ENCODE measurements around the gene VWA3B. TPM values are rescaled to one million over a fixed set of nuclear protein-coding genes. Genes with fewer than 3 reads are reported as not detected.

The VWA3B gene
- total RNA-seq, 1 donor from 2014 or later, result not detected

DNA sequence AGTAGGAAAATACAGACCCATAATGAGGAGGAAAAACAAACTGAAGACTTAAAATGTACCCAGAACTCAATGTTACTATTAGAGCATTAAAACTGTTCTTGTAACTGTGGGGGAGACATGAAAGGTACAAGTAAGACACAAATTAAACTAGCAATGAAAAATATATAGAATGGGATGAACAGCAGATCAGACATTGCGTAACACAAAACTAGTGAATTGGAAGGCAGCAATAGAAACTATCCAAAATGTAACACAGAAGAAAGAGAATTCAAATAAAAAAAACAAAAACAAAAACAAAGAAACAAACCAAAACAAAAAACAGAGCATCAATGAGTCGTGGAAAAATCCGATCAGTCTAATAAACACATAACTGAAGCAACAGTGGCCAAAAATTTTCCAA is 132.2 kb downstream of the VWA3B start:
- no peaks in the 10 kb centered on the region for H3K4me1 Mint-ChIP-seq (ENCODE audit: low read depth, unreplicated experiment)
- Histone ChIP-seq H2AFZ (ENCODE audit: low read depth, low read length) (no peak overlapping the region), H3K4me3 (ENCODE audit: insufficient read depth, low read depth, low read length) (no peak overlapping the region), H3K36me3 (ENCODE audit: insufficient read depth, low read length) (no peaks in the 10 kb centered on the region), H3K9me3 (ENCODE audit: insufficient read depth, low read depth, low read length) (no peaks in the 10 kb centered on the region), H4K20me1 (ENCODE audit: insufficient read depth, low read length) (no peaks in the 10 kb centered on the region), H3K79me2 (ENCODE audit: insufficient read depth, low read length) (no peaks in the 10 kb centered on the region), H3K4me1 (ENCODE audit: insufficient read depth, low read length) (no peaks in the 10 kb centered on the region), H3K9ac (ENCODE audit: low read length) (no peak overlapping the region), H3K4me2 (ENCODE audit: low read length) (no peak overlapping the region), H3K27me3 (ENCODE audit: insufficient read depth, low read length) (no peaks in the 10 kb centered on the region), H3K27ac (ENCODE audit: low read depth, low read length) (no peak overlapping the region)
- H3K27ac Mint-ChIP-seq (ENCODE audit: unreplicated experiment), result no peak overlapping the region
- FAIRE-seq (no peak), DNase-seq (ENCODE audit: low read depth) (no peak)
- no peak for TF ChIP-seq EZH2 (IDR thresholded peaks at IDR 0.05; ENCODE audit: insufficient read depth, low read length)
- TF ChIP-seq, protein P1, sequence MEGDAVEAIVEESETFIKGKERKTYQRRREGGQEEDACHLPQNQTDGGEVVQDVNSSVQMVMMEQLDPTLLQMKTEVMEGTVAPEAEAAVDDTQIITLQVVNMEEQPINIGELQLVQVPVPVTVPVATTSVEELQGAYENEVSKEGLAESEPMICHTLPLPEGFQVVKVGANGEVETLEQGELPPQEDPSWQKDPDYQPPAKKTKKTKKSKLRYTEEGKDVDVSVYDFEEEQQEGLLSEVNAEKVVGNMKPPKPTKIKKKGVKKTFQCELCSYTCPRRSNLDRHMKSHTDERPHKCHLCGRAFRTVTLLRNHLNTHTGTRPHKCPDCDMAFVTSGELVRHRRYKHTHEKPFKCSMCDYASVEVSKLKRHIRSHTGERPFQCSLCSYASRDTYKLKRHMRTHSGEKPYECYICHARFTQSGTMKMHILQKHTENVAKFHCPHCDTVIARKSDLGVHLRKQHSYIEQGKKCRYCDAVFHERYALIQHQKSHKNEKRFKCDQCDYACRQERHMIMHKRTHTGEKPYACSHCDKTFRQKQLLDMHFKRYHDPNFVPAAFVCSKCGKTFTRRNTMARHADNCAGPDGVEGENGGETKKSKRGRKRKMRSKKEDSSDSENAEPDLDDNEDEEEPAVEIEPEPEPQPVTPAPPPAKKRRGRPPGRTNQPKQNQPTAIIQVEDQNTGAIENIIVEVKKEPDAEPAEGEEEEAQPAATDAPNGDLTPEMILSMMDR (IDR thresholded peaks at IDR 0.05; ENCODE audit: insufficient read depth, low read depth, low read length), result no peak
- H3K4me3 Mint-ChIP-seq (ENCODE audit: unreplicated experiment), result no peak overlapping the region
- peaks cover 3% of the 10 kb centered on the region for H3K27me3 Mint-ChIP-seq (ENCODE audit: low read depth, unreplicated experiment)
- H3K9me3 Mint-ChIP-seq (ENCODE audit: unreplicated experiment), result peaks cover 4% of the 10 kb centered on the region
- H3K36me3 Mint-ChIP-seq (ENCODE audit: low read depth, unreplicated experiment), result no peaks in the 10 kb centered on the region

DNA sequence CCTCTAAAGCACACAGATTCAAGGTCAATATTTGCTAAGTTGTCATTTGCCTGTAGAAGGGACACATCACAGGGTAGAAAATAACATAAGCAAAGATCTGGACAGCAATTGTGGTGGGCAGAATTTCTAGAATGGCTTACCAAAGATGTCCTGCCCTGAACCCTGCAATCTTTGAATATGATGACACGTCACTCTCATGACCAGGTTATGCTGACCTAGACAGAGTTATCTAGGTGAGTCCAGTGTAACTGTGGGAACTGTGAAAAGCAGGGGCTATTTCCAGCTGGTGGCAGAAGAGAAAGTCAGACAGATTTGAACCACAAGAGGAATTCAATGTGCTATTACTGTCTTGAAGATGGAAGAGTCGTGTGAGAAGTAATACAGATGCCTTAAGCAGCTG is 147.0 kb downstream of the VWA3B start:
- H2AFZ ChIP-seq (ENCODE audit: low read depth, low read length), result no peak overlapping the region
- no peaks in the 10 kb centered on the region for H3K9me3 ChIP-seq (ENCODE audit: insufficient read depth, low read depth, low read length)
- H3K27me3 Mint-ChIP-seq (ENCODE audit: low read depth, unreplicated experiment), result no peaks in the 10 kb centered on the region
- H3K36me3 Mint-ChIP-seq (ENCODE audit: low read depth, unreplicated experiment), result no peaks in the 10 kb centered on the region
- no peak for TF ChIP-seq EZH2 (IDR thresholded peaks at IDR 0.05; ENCODE audit: insufficient read depth, low read length)
- TF ChIP-seq, protein P1 (IDR thresholded peaks at IDR 0.05; ENCODE audit: insufficient read depth, low read depth, low read length), result no peak
- no peak overlapping the region for H3K4me3 Mint-ChIP-seq (ENCODE audit: unreplicated experiment)
- no peaks in the 10 kb centered on the region for H3K79me2 ChIP-seq (ENCODE audit: insufficient read depth, low read length)
- H3K27ac ChIP-seq (ENCODE audit: low read depth, low read length), result no peak overlapping the region
- no peak overlapping the region for H3K9ac ChIP-seq (ENCODE audit: low read length)
- H3K4me1 Mint-ChIP-seq (ENCODE audit: low read depth, unreplicated experiment), result no peaks in the 10 kb centered on the region
- H3K4me1 ChIP-seq (ENCODE audit: insufficient read depth, low read length), result no peaks in the 10 kb centered on the region
- DNase-seq (ENCODE audit: low read depth) (no peak), FAIRE-seq (no peak)
- H3K27me3 ChIP-seq (ENCODE audit: insufficient read depth, low read length), result peaks cover 3% of the 10 kb centered on the region
- H3K4me2 ChIP-seq (ENCODE audit: low read length), result no peak overlapping the region
- no peaks in the 10 kb centered on the region for H4K20me1 ChIP-seq (ENCODE audit: insufficient read depth, low read length)
- no peak overlapping the region for H3K27ac Mint-ChIP-seq (ENCODE audit: unreplicated experiment)
- H3K4me3 ChIP-seq (ENCODE audit: insufficient read depth, low read depth, low read length), result no peak overlapping the region
- no peaks in the 10 kb centered on the region for H3K9me3 Mint-ChIP-seq (ENCODE audit: unreplicated experiment)
- H3K36me3 ChIP-seq (ENCODE audit: insufficient read depth, low read length), result no peaks in the 10 kb centered on the region

DNA sequence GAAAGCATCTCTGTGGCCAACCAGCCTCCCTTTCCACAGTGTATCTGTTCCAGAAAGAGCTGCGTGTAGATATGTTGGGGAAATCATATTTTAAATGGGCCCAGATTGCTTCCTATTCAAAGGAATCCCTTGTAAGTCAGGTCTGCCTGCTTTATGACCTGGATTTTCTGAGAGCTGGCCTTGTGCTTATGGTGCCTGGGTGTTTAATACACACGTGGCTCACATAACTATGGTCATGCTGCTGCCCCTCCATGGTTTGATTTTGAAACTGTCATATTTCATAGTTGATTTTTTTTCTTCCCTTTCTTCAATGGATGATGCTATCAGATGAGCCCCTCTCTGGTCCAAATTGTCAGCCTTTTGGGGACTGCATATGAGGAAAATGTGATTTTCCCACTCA is 147.8 kb downstream of the VWA3B start:
- Mint-ChIP-seq H3K9me3 (ENCODE audit: unreplicated experiment) (no peaks in the 10 kb centered on the region), H3K36me3 (ENCODE audit: low read depth, unreplicated experiment) (no peaks in the 10 kb centered on the region), H3K27ac (ENCODE audit: unreplicated experiment) (no peak overlapping the region), H3K4me3 (ENCODE audit: unreplicated experiment) (no peak overlapping the region), H3K4me1 (ENCODE audit: low read depth, unreplicated experiment) (no peaks in the 10 kb centered on the region), H3K27me3 (ENCODE audit: low read depth, unreplicated experiment) (no peaks in the 10 kb centered on the region)
- H4K20me1 ChIP-seq (ENCODE audit: insufficient read depth, low read length), result no peaks in the 10 kb centered on the region
- H3K4me3 ChIP-seq (ENCODE audit: insufficient read depth, low read depth, low read length), result no peak overlapping the region
- TF ChIP-seq, protein P1 (IDR thresholded peaks at IDR 0.05; ENCODE audit: insufficient read depth, low read depth, low read length), result no peak
- TF ChIP-seq EZH2 (IDR thresholded peaks at IDR 0.05; ENCODE audit: insufficient read depth, low read length), result no peak
- no peak overlapping the region for H3K9ac ChIP-seq (ENCODE audit: low read length)
- no peak overlapping the region for H3K4me2 ChIP-seq (ENCODE audit: low read length)
- FAIRE-seq (no peak), DNase-seq (ENCODE audit: low read depth) (no peak)
- no peaks in the 10 kb centered on the region for H3K9me3 ChIP-seq (ENCODE audit: insufficient read depth, low read depth, low read length)
- H3K79me2 ChIP-seq (ENCODE audit: insufficient read depth, low read length), result no peaks in the 10 kb centered on the region
- no peaks in the 10 kb centered on the region for H3K36me3 ChIP-seq (ENCODE audit: insufficient read depth, low read length)
- no peak overlapping the region for H3K27ac ChIP-seq (ENCODE audit: low read depth, low read length)
- peaks cover 3% of the 10 kb centered on the region for H3K27me3 ChIP-seq (ENCODE audit: insufficient read depth, low read length)
- no peak overlapping the region for H2AFZ ChIP-seq (ENCODE audit: low read depth, low read length)
- no peaks in the 10 kb centered on the region for H3K4me1 ChIP-seq (ENCODE audit: insufficient read depth, low read length)

Measured in astrocyte (in vitro differentiated cells and primary cell).